Loucy (cell line): Measurements from ENCODE around the gene NGDN.

Source experiments
- EZH2phosphoT487 ChIP-seq: fragments of 200-600 bp; IDR thresholded peaks from 2 replicates; pipeline ENCODE4 v1.6.1; 2018; ENCODE audit warnings: antibody characterized with exemption, mild to moderate bottlenecking, moderate library complexity, borderline replicate concordance
- TF ChIP-seq, protein P1 (sequence below): fragments of 200-600 bp; sonication (generic); conservative IDR thresholded peaks from 2 replicates; pipeline ENCODE4 v1.5.1; 2014; ENCODE audit warnings: mild to moderate bottlenecking, antibody characterized with exemption, low read length

DNA sequence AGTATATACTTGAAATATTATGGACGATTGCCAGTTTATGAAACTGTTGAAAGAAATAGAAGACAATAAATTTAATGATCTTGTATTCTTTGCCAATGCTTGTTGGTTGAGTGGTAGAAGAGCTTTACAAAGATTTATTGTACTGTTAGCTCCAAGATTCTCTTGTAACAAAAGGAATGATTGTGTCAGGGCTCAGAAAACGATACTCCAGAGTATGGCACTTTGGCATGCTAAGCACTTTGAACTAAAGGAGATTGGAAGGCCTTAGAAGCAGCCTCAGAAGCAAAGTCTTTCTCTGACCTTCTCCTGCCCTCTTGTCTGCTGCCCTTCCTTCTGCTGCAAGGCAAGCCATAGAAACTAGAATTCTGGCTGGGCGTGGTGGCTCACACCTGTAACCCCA is 4.2 kb upstream of the NGDN start:
- TF ChIP-seq, protein P1, sequence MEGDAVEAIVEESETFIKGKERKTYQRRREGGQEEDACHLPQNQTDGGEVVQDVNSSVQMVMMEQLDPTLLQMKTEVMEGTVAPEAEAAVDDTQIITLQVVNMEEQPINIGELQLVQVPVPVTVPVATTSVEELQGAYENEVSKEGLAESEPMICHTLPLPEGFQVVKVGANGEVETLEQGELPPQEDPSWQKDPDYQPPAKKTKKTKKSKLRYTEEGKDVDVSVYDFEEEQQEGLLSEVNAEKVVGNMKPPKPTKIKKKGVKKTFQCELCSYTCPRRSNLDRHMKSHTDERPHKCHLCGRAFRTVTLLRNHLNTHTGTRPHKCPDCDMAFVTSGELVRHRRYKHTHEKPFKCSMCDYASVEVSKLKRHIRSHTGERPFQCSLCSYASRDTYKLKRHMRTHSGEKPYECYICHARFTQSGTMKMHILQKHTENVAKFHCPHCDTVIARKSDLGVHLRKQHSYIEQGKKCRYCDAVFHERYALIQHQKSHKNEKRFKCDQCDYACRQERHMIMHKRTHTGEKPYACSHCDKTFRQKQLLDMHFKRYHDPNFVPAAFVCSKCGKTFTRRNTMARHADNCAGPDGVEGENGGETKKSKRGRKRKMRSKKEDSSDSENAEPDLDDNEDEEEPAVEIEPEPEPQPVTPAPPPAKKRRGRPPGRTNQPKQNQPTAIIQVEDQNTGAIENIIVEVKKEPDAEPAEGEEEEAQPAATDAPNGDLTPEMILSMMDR: no peak
- no peak for TF ChIP-seq EZH2phosphoT487
